ENCODE results near the gene MAP2K3.

MAP2K3 gene

GRCh38 chr17:21297026-21297520 lies 12.6 kb downstream of the MAP2K3 start:
- no peak overlapping the region for H3K4me3 ChIP-seq (ENCODE audit: low read depth, low read length)
- no peak for TF ChIP-seq CTCF (conservative IDR thresholded peaks at IDR 0.05; ENCODE audit: low read depth, low read length)
- no peak for DNase-seq (ENCODE audit: low read depth)

- DNase-seq (ENCODE audit: low read depth) = no peak
- no peak overlapping the region for H3K4me3 ChIP-seq (ENCODE audit: low read depth, low read length)
- no peak for TF ChIP-seq CTCF (conservative IDR thresholded peaks at IDR 0.05; ENCODE audit: low read depth, low read length)
Measured at GRCh38 chr17:21297597-21297996, 13.1 kb downstream of the MAP2K3 start.

- no peak for TF ChIP-seq CTCF (conservative IDR thresholded peaks at IDR 0.05; ENCODE audit: low read depth, low read length)
- H3K4me3 ChIP-seq (ENCODE audit: low read depth, low read length) = no peak overlapping the region
- DNase-seq (ENCODE audit: low read depth) = no peak
Measured at GRCh38 chr17:21298056-21298982, 13.8 kb downstream of the MAP2K3 start.

- TF ChIP-seq CTCF (conservative IDR thresholded peaks at IDR 0.05; ENCODE audit: low read depth, low read length) = no peak
- no peak overlapping the region for H3K4me3 ChIP-seq (ENCODE audit: low read depth, low read length)
- no peak for DNase-seq (ENCODE audit: low read depth)
Measured at GRCh38 chr17:21298983-21299519, 14.5 kb downstream of the MAP2K3 start.

- no peak overlapping the region for H3K4me3 ChIP-seq (ENCODE audit: low read depth, low read length)
- no peak for DNase-seq (ENCODE audit: low read depth)
- TF ChIP-seq CTCF (conservative IDR thresholded peaks at IDR 0.05; ENCODE audit: low read depth, low read length) = no peak
Measured at GRCh38 chr17:21299981-21300600, 15.6 kb downstream of the MAP2K3 start.

- no peak for DNase-seq (ENCODE audit: low read depth)
- no peak for TF ChIP-seq CTCF (conservative IDR thresholded peaks at IDR 0.05; ENCODE audit: low read depth, low read length)
- no peak overlapping the region for H3K4me3 ChIP-seq (ENCODE audit: low read depth, low read length)
Measured at GRCh38 chr17:21300601-21301571, 16.4 kb downstream of the MAP2K3 start.
